ENCODE results near the gene WWP2. TPM values are rescaled to one million over a fixed set of nuclear protein-coding genes. Genes with fewer than 3 reads are reported as not detected.

Gene WWP2
- total RNA-seq: 10 to 100 TPM; 32.0 to 34.3 TPM

DNA sequence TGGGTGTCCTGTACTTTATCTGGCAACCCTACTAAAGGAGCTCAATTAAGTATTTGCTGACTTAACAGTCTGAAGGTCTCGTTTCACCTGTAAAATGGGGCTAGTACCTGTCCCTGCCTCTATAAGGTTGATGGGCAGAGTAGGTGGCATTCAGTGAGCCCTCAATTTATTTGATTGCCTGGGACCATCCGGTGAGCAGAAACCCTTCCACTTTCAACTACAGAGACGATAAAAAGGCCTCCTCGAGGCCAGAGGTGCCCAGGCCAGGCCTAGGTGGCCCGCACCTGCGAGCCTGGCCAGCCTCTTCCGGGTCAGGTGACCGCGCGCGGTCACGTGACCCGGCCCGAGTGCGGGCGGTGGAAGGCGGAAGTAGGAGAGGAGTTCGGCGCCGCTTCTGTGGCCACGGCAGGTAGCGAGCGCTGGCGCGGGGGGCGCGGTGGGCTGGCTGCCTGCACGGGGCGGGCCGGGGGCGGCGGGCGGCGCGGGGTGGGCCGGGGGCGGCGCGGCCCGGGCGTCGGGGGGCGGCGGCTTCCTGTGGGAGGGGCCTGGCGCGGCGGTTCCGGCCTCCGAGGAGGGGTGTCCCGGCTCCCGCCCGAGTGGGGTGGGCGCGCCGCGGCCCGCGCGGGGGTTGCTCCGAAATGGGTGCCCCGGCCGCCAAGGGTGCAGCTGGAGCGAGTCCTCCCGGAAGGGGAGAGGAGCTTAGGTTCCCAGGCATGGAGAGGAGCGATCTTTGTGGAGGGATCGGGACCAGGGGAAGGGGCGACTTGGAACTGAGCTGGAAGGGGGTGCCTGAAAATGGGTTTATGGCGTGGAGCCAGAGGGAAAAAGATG, at the start of gene WWP2:
WWP2 (plus strand) TSS at position 350 of the 831 bp plus-strand sequence. CDS start 24,679 bp downstream, outside the sequence.

DNA sequence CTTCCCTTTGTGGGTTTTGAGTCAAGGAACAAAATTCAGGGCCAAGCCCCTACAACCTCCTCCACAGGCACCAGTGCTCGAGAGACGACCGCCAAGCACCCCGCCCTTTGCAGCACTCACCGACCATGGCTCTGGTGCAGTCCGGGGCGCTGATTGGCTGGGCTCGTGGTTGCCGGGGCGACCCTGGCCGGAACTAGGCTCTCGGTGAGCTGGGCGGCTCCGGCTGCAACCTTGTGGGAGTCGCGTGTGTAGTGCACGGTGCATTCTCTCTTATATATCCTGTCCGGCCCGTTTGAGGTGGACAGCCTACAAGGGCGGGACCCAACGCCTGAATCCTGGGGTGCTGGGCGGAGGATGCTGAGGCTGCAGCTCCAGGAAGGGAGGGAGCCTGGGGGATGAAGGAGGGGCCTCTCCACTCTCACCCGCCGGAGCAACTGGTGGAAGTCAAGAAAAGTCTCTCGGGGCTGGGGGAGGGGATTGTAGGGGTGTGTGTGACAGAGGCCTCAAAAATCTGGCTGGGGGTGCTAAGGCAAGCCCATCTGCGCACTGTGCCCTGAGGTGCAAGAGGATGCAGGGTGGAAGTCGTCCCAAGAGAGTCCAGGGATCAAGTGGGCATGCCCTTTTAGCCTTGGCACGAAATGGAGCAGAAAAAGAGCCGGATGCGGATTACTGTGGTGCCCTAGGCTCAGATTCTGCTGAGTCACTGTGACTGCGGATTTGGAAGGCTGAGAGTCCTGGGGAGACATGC, 35.6 kb upstream of the WWP2 start, which contains the start of gene NQO1:
NQO1 (minus strand) TSS at position 248 of the 748 bp plus-strand sequence; CDS start at position 127, 121 bp downstream.

DNA sequence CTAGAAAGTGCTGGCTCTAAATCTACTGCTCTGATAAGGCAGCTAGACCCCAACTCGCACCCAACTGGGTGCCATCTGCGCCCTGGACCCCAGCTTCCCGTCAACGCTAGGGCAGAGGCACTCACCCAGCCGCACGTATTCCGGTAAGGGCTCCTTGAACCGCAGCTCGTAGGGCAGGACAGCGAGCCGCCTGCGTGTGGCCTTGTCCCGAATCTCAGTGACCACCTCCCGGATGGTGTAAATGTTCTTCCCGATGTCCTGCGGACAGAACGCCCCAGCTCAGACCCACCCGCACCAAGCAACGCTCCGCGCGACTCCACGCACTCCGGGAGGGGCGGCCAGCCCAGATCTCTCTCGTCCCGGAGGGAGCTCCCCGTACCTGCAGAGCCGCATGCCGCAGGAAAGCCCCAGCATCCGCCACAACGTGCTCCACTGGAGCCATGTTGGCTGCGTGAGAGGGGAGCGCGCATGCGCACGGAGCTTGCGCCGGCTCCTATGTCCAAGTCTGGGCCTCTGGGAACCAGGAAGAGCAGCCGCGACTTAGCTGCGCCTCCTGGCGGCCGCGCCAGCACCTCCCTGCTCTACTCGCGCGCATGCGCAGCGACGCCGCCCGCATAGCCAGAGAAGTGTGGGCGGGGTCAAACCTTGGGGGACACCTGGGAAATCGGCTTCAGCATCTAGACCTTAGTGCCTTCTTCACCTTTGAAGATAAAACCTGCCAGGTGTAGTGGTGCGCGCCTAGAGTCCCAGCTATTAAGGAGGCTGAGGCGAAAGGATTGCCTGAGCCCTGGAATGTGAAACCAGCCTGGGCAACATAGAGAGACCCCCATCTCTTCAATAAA, 7.4 kb upstream of the WWP2 start, which contains the start of gene NOB1:
NOB1 (minus strand) TSS at position 458 of the 842 bp plus-strand sequence; CDS start at position 442, 16 bp downstream.

DNA sequence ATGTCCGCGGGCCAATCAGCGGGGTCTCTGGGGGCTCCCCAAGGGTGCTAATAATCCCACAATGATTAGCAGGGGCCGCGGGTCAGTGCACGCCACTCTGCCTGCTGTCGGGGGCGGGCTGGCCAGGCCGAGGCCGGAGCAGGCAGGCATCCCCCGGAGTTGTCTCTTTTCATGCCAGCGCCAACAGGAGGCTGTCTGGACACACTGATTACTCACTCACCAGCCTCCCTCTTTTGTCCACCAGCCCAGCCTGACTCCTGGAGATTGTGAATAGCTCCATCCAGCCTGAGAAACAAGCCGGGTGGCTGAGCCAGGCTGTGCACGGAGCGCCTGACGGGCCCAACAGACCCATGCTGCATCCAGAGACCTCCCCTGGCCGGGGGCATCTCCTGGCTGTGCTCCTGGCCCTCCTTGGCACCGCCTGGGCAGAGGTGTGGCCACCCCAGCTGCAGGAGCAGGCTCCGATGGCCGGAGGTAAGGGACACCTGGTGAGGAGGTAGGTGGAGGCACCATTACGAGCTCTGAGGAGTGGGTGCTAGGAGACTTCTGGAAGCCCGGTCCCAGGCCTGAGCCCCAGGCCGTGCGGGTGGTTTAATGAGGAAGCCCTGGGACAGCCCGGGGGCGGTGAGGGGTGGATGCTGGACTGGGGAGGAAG, 189.0 kb downstream of the WWP2 start, which contains the start of gene CLEC18A:
CLEC18A (plus strand) TSS at position 318 of the 655 bp plus-strand sequence; CDS start at position 351, 33 bp downstream.

Small RNAs within 50 kb of the gene (small RNA-seq; reads per million reads assigned to genes)
- gene AC026468.1 (0 reads per million in 2 donors), gene MIR140 (1,164 to 1,333 reads per million in 2 donors), gene RF00091 (0 to 0.06 reads per million in 2 donors)

Other genes starting within 250 kb of the WWP2 start
- 10 to 100 TPM; 20.0 to 21.3 TPM for gene NFAT5, start 196.4 kb upstream of the WWP2 start, total RNA-seq
- gene NQO1, start 35.8 kb upstream of the WWP2 start, total RNA-seq: 1,000 to 10,000 TPM in 1 of 2 donors, 100 to 1,000 TPM in 1; 492 to 2,225 TPM
- 10 to 100 TPM; 20.6 to 36.0 TPM for gene NOB1, start 7.4 kb upstream of the WWP2 start, total RNA-seq
- gene CLEC18A, start 189.0 kb downstream of the WWP2 start, total RNA-seq: under 1 TPM; 0.67 to 0.69 TPM